Measurements from ENCODE around the gene PROSER2.

DNA sequence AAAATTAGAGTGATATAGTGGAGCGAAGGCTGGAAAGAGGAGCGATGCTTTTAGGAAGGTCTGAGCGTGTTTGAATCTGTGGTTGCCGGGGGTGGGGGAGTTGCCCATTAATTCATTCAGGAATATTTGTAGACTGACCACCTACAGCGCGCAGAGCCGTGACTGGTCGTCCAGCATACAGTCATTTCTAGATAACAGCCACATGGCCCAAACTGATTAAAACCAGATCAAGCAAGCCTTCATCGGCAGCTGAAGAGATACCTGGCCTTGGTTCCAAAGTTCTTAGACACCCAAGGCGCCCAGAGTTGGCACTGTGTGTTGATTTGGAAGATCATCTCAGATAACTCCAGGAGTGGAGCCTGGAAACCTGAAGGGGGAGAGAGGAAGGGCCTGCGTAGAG is 1.7 kb downstream of the PROSER2 start:
- no peak for TF ChIP-seq POLR2AphosphoS5 (IDR thresholded peaks at IDR 0.05; ENCODE audit: low read depth, low read length)
- TF ChIP-seq POLR2A (IDR thresholded peaks at IDR 0.05; ENCODE audit: low read depth, low read length) = no peak
- TF ChIP-seq TAF1 (IDR thresholded peaks at IDR 0.05; ENCODE audit: borderline replicate concordance, low read depth, low read length) = no peak
